SK-N-SH (cell line): Measurements from ENCODE around the gene PFKFB3.

Experiments
- EP300 ChIP-seq, 2 experiments: IDR thresholded peaks; 2 replicates each; pipeline versions ENCODE4 v1.4.0 to v1.6.1; 2012; ENCODE audit warnings: borderline replicate concordance in 1 of 2, low read depth in 1 of 2, low read length in 1 of 2
- EZH2phosphoT487 ChIP-seq: fragments of 200-600 bp; sonication (generic); IDR thresholded peaks from 2 replicates; pipeline ENCODE4 v1.6.1; 2017; ENCODE audit warnings: low read depth, mixed run types, mild to moderate bottlenecking, antibody characterized with exemption, moderate library complexity, borderline replicate concordance
- GABPA ChIP-seq: IDR thresholded peaks from 2 replicates; pipeline ENCODE4 v1.4.0; 2012; ENCODE audit warnings: low read depth, mild to moderate bottlenecking
- GATA2 ChIP-seq: sonication (generic); formaldehyde crosslinking; IDR thresholded peaks from 2 replicates; pipeline ENCODE4 v1.5.0; 2020; ENCODE audit warnings: mild to moderate bottlenecking, missing genetic modification reagents
- NRF1 ChIP-seq: IDR thresholded peaks from 2 replicates; pipeline ENCODE4 v1.6.1; 2012; ENCODE audit warnings: low read depth, mild to moderate bottlenecking, low read length
- SIN3A ChIP-seq: IDR thresholded peaks from 2 replicates; pipeline ENCODE4 v1.6.1; 2012; ENCODE audit warnings: low read depth, mild to moderate bottlenecking, low read length, moderate library complexity, borderline replicate concordance
- SMC3 ChIP-seq: IDR thresholded peaks from 2 replicates; pipeline ENCODE4 v1.6.1; 2012; ENCODE audit warnings: low read depth, low read length, improper control_type of control experiment
- TAF1 ChIP-seq: IDR thresholded peaks from 2 replicates; pipeline ENCODE4 v1.6.1; 2012; ENCODE audit warnings: low read depth, mild to moderate bottlenecking, low read length, moderate library complexity, borderline replicate concordance
- TF ChIP-seq, protein P1 (sequence below): fragments of 200-600 bp; sonication (generic); IDR thresholded peaks from 2 replicates; pipeline ENCODE4 v1.6.1; 2017; ENCODE audit warnings: antibody characterized with exemption, mild to moderate bottlenecking, moderate library complexity
- TF ChIP-seq, protein P2 (sequence below): IDR thresholded peaks from 2 replicates; pipeline ENCODE4 v1.4.0; 2012; ENCODE audit warnings: low read depth

DNA sequence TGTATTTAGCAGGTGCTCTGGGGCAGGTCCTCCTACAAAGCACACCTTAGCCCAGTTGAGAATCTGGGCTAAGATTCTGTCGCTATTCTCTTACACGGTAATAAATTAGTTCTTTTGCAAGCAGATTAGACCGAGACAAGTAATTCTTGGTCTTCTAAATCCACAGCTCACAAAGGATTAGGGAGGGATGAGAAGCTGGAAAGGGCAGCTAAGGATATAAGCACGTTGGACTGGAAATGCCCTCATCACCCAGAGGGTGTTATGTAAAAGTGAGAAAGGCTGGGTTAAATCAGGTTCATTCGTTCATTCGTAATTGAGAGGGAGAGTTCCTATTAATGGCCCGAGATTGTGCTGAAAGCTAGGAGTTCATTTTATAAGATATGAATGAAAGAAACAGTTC is 41.8 kb downstream of the PFKFB3 start:
- TF ChIP-seq, protein P1, sequence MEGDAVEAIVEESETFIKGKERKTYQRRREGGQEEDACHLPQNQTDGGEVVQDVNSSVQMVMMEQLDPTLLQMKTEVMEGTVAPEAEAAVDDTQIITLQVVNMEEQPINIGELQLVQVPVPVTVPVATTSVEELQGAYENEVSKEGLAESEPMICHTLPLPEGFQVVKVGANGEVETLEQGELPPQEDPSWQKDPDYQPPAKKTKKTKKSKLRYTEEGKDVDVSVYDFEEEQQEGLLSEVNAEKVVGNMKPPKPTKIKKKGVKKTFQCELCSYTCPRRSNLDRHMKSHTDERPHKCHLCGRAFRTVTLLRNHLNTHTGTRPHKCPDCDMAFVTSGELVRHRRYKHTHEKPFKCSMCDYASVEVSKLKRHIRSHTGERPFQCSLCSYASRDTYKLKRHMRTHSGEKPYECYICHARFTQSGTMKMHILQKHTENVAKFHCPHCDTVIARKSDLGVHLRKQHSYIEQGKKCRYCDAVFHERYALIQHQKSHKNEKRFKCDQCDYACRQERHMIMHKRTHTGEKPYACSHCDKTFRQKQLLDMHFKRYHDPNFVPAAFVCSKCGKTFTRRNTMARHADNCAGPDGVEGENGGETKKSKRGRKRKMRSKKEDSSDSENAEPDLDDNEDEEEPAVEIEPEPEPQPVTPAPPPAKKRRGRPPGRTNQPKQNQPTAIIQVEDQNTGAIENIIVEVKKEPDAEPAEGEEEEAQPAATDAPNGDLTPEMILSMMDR: no peak
- TF ChIP-seq EZH2phosphoT487 (no peak), EP300 (IDR thresholded peaks at IDR 0.05; ENCODE audit: borderline replicate concordance in 1 of 2, low read depth in 1 of 2, low read length in 1 of 2) (no peak), SIN3A (no peak), SMC3 (no peak), GATA2 (CRISPR knock-in tag) (no peak), TAF1 (no peak), NRF1 (no peak), GABPA (no peak)
- TF ChIP-seq, protein P2, sequence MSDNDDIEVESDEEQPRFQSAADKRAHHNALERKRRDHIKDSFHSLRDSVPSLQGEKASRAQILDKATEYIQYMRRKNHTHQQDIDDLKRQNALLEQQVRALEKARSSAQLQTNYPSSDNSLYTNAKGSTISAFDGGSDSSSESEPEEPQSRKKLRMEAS: no peak
